GM18867 (cell line): ENCODE results near the gene SLIT3.

Source experiments
- ATAC-seq: cut with Tn5 transposase; IDR thresholded peaks from one replicate; pipeline ENCODE4 v1.9.1; 2021; ENCODE audit warnings: mild to moderate bottlenecking, moderate library complexity; ENCODE audit not compliant: unreplicated experiment

The SLIT3 gene

DNA sequence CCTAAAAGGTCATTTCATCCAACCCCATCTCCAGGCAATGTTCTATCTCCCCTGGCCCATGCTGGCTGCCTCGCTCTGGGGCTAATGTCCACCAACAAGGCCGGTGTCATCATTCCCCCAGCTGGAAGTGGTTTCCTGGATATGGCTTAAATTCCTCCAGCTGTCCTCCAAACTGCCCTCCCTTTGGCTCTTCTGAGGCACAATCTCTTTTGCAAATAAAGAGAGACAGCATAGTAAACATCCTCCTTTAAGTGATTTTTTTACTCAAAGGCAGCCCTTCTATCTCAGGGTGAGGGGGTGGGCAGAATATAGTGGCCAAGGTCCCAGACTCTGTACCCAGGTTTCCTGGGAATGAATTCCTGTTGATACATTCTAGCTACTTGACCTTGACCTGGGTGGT lies 604.3 kb downstream of the SLIT3 start:
- no peak for ATAC-seq

DNA sequence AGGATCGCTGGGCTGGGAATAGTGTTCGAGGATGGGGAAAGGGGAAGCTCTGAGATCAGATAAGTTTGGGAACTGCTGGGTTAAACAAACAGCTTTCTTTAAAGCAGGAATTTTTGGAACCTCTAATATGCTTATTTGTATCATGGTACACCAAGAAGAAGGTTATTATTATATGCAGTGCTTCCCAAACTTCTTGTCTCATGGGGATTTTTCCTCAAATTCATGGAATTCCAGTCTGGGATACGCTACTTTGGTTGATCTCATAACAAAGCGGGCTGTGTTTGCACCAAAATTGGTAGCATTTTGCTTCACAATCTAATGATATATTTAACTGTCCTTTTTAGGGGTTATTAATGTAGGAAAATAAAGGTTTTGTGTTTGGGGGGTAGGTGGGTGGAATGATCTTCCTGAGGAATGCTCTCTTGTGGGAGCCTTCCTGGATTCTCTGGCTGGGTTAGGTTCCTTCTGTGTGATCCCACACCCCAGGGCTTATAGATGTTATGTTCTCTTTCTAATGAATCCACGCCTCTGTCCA lies 605.6 kb downstream of the SLIT3 start:
- ATAC-seq, result no peak

DNA sequence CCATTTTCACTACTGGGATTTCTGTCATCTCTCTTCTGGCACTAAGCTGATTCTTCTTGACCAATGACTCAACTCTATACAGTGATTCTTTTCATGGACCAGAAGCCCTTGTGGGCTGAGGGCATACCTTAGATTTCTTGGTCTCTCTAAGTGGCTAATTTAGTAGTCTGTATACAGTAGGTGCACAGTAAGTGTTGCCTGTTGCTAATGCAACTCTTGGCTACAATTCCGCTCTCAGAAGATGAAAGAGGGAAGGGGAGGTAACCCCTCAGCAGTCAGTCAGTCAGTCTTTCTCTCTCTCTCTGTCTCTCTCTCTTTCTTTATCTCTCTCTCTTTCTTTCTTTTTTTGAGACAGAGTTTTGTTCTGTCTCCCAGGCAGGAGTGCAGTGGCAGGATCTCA lies 606.6 kb downstream of the SLIT3 start:
- no peak for ATAC-seq

DNA sequence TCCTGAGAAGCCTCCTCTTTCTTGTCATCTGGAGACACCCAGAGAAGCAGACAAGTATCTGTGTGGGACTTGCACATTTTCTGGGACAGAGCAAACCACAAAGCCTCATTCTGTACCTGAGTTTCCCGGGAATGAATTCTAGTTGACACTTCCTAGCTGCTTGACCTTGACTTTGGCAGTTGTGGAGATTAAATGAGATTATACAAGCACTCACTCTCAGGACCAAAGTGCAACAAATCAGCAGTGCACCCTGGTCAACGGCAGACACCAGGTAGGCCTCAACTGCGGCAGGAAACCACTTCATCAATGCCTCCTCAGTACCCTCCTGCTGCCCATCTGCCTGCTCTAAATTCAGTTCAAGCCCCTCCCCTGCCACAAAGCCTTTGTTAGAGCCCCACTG lies 607.1 kb downstream of the SLIT3 start:
- no peak for ATAC-seq

DNA sequence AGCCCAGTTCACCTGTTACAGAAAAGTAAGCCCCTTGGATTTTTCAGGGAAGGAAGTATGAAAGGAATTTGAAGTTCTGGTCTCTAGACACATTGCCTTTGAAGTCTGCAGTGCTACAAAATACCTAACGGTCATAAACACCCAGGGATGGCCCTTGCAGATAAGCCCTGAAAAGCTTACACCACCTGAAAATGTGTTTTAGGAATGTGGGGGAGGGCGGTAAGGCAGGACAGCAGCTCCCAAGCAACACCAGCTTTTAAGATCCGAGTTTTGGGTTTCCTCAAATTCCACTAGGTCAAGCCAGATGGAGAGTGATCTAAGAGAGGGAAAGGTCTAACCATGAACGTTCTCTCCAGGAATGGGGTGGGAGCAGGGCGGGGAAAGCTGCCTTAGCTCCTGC lies 607.6 kb downstream of the SLIT3 start:
- no peak for ATAC-seq

DNA sequence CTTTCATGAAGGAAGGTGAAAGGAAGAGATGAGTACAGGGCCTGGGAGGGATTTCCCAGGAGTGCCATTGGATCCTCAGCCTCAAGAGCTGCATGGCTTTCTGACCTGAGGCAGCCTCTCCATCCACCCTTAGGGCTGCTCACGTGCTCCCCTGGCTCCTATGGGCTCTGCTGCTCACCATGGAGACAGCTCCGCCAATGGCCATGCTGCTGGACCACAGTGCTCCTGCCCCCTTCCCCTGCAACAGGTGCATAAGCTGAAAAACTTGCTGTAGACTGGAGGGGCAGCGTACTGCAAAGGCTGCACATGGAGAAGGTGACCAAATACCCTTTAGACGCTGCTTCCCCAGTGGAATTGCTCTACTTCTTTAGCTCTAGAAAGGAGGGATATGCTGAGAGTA lies 609.0 kb downstream of the SLIT3 start:
- ATAC-seq, result no peak

DNA sequence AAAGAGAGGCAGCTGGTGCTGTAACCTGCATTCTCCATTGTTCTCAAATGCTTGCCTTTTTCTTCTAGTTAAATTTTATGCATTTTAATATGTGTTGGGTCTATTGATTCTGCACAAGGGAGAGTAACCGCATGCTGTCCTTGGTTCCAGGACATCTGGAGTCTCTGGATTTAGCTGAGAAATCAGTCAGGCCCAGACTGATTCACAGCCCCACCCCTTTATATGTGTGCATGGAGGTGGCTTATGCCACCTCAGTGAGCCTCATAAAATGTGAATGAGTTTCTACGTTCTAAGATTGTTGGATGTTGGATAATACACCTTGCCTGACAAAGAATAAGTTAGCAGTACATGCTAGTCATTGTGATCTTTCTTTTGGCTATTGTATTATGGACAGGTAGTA lies 611.7 kb downstream of the SLIT3 start:
- no peak for ATAC-seq

DNA sequence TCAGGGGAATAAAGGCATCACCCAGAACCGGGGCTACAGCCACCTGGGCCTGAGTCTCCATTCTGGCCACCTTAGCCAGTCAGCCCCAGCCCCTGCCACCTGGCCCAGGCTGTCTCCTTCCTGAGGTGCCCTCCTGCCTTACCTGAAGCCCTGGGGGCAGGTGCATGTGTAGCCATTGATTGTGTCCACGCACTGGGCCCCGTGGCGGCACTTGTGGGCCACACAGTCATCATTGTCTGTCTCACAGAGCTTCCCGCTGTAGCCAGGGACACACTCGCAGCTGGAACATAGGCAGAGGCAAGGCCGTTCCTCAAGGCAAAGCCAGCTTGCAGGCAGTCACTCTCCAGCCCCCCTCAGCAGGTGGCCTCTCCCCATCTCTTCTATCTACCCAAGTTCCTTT lies 614.1 kb downstream of the SLIT3 start:
- ATAC-seq, result no peak

DNA sequence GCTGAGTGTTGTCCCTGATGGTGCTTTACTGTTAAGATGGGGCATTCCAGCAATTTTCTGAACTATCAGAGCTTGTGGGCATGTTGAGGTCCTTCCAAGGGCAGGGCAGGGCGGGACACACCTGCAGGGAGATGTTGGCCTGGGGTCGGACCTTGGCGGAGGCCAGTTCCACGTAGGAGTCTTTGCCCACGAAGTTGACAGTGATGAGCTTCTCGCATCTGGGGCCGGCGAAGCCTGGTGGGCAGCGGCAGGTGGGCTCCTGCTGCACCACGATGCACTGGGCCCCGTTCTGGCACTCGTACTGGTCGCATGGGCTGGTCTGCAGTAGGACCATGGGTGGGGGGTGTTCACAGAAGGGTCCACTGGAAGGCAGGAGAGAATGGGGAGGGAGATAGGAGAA lies 615.4 kb downstream of the SLIT3 start:
- no peak for ATAC-seq

DNA sequence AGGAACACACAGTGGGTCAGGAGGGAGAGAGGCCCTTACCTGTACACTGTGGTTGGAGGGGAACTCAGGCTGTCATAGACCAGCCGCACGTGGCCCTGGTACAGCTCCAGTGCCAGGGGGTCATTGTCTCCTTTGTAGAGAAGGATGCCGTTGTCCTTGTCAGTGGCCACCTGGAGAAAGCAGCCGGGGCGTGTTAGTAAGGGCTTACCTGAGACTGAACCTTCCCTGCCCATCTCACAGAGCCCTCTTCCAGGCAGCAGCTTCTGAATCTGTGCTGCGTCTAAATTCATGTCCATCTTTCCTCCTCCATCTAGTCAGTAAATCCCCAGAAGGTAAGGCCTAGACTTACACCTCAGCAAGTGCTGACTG lies 617.0 kb downstream of the SLIT3 start:
- ATAC-seq, result no peak

DNA sequence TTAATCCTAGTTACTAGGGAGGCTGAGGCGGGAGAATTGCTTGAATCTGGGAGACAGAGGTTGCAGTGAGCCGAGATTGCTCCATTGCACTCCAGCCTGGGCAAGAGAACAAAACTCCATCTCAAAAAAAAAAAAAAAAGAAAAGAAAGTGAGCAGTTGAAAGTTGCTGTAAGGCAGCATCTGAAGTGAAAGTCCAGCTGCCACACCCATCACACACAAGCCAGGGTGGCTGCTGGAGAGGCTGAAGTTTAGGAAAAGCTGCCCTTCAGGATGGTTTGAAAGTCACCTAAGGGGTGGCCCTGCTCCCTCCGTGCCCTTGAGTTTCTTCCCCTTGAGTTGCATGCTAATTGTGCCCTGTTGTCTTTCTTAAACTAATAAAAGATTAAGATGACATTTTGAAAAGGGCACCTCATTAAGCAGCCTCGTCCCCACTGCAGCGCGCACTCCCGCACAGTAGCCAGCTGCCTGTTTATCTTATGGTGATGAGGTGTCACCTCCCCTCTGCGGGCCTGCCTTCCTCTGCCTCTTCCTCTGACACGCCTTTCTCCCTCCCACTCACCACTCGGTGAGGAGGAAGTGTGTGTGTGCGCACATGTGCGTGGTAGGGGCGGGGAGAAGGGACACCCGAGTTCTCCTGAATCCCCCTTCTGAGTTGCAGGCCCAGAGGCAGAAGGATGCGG lies 617.6 kb downstream of the SLIT3 start:
- ATAC-seq, result no peak

DNA sequence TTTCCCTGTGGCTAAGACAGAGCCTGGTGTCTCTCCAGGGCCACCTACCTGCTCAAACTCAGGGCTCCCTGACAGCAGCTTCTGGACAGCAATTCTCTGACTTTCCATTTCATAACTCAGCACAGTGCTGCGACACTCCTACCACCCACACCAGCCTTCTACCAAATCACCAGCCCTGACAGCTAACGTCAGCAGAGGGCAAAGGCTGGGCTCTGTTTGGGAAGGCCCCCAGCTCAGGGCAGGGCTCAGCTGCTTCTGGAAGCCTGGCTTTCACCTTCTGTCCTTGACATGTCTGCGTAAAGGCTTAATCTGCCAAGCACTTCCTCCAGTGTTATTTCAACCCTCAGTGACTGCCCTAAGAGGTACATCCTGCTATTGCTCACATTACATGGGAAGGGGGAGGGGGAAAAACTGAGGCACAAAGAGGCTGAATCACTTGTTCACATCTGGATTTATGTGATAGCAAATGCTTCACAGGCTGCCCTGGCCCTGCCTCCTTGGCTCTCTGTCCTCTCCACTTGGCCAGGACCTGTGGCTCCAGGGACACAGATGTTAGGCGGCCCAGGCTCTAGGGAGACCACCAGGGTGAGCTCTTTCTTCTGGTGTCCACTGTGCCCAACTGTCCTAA lies 619.3 kb downstream of the SLIT3 start:
- ATAC-seq, result no peak

DNA sequence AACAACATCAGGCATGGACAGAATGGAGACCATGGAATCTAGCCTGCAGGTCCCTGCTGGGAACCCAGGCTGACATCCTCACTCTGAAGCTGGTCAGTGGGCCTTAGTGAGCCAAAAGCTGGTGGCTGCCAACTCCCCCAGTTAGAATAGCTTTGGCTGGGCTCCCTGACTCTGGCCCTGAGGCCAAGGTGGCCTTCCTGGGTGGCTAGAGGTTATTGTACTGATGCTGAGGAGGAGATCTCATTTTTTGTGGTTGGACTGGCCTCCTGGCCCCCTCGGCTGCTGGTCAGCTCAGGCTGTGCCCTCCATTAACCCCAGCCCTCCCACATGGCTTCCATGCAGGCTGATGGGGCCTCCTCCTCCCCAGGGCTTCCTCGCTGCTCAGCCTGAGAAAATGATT lies 620.5 kb downstream of the SLIT3 start:
- ATAC-seq, result no peak

DNA sequence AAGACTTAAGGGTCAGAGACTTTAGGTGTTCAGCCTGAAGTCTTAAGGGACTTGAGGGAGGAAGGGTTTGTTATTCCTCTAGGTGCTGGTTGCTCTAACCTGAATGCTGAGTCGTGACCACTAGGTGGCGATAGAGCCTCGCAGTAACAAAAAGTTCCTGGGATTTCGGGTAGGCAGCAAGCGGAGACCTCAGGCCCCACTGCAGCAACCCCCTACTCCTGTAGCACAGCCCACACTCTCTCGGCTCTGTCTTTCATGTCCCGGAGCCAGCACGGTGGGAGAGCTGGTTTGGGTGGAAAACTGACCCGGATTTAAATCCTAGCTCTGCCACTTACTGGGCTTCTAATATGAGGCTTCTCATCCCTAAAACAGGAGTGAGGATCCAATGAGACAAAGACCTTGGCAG lies 621.4 kb downstream of the SLIT3 start:
- peak; percentile 68 for ATAC-seq

DNA sequence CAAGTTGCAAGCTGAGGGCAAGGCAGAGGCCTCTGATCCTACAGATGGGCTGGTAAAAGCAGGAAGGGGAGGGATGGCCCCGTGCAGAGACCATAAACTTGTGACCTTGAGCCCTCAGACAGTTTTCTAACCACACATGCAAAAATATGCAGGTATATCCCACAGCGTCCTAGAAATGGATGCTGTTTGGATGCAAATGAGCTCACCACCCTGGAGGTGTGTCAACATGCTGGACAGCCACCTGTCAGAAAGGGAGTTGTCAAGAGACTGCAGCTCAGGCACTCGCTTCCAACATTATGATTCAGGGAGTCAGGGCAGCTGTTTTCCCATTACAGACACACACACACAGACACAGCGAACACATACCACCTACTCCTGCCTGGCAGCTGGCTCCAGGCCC lies 624.4 kb downstream of the SLIT3 start:
- ATAC-seq, result no peak

DNA sequence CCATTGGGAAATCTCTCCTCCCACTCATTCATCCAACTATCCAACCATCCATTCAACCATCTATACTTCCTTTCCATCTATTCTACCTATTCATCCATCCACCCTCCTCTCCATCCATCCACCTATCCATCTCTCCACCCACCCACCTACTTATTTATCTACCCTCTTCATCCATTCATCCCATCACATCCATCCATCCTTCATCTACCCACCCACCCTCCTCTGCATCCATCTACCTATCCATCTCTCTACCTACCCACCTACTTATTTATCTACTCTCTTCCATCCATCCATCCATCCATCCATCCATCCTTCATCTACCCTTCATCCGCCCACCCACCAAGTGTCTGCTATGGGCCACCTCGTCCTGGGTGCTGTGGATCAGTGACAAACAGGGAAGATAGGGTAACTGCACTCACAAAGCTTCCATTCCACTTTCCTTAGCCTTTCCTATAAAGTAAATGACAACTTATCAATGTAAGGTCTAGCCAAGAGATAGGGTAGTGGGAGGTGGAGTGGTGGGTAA lies 625.0 kb downstream of the SLIT3 start:
- ATAC-seq, result no peak

DNA sequence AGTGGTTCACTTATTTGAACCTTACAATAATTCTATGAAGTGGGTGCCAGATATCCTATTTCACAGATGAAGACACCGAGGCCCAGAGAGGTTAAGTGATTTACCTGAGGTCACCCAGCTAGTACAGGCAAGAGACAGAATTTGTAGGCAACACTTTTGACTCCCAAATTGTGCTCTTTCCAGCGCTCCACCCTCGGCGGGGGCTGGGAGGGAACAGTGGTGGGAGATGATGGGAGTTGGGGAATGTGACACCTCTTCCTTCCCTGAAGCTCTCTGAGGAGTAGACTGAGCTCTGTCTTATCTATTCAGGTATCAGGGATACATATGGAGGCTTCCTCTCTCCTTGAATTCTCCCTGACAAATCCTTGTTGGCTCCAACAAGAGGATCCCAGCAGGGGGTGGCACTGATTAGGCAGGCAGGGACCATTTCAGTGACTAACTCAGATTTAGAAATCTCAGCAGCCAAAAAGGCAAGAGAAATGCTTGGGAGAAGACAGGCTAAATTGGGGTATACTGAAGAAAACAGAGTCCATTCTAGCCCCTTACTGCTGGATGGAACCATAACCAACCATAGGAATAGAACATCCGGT lies 626.0 kb downstream of the SLIT3 start:
- no peak for ATAC-seq

DNA sequence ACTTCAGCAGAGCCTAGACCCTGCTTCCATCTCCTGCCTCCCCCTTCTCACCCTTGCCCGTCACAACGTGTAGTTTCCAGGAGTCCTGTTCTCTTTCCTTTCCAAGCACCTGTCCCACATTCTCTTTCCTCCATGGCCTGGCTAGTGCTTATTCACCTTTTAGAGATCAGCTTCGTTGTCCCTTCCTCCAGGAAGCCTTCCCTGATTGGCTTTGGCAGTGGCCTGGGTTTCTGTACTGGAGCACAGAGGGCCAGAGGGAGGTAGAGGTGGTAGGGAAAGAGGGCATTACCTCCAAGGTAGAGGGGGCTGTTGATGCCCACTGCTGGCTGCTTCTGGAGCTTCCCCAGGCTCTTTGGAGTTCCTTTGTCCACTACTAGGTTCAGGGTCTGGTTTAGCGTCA lies 628.1 kb downstream of the SLIT3 start:
- no peak for ATAC-seq

DNA sequence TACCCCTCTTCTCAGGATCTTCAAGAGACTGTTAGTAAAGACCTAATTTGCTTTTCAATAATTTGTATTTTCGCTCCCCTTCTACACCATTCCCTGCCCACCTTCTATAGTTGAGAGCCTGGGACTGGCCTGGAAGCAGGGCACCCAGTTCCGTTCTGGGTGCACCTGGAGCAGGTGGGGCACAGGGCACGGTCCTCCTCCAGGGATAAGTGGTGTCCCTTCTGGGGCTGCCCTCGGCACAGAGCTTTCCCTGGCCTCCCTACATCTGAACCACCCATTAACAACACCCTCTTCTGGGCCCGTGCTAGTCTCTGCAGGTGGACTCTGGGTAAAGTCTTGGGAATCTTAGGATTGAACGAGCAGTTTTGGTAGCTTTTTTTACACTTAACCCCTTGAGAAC lies 628.9 kb downstream of the SLIT3 start:
- no peak for ATAC-seq

DNA sequence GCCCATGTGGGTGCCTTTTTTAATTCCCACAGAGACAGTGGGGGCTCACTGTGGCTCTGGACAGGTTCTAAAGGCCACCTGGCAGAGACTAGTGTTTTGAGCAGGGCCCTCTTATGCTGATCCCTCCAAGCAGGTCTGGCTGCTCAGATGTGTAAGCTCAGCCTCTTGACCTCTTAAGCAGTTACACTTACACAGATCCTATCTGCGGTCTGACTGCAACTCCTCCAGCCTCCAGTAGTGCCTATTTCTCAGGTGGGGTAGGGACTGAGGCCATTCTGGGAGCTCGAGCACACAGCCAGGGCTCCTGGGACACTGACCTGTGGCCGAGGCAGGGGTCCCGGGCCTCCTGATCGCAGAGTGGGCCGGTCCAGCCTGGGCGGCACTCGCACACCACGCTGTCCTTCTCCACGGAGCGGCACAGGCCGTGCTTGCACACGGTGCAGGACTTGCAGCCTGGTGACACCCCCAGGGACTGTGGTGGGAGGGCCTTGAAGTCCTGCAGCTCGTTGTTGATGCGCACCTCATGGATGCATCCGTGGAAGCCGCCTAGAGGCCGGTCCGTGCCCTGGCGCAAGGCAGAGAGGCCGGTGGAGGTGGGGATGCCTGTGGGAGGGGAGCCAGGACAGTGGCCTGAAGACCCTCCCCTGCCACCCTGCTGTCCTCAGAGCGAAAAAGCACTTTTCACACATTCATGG lies 629.9 kb downstream of the SLIT3 start:
- no peak for ATAC-seq

DNA sequence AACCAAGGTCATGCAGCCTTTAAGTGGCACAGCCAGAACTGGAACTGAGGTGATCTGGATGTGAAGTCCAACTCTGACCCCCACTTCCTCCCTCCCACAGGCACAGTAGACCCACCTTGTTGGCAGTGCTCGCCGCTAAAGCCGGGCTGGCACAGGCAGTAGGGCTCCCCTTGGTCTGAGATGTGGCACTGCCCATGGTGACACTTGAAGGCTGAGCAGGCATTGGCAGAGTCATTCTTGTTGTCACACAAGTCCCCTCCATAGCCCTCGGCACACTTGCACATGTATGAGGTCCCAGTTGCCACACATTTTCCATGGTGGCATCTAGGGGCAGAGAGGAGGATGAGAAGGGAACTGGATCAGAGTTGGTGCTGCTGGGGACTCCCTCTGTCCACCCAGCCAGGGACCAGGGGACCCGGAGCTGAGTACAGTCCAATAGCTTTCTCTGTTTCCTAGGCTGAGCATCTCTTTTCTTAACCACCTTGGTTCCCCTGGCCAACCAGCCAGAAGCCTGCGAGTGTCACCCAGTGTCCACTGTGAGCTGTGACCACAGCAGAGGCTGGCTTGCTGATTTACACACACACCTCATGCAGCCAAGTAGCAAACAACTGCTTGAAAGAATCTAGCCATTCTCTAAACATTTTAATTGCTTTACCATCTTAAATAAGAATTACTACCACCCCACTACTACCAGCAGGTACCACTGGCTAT lies 631.1 kb downstream of the SLIT3 start:
- ATAC-seq, result no peak
